ENCODE results near the gene CACNA2D1. TPM values are rescaled to one million over a fixed set of nuclear protein-coding genes. Genes with fewer than 3 reads are reported as not detected.

CACNA2D1 gene
- total RNA-seq, 1 donor from 2014 or later, result 20.7 TPM

DNA sequence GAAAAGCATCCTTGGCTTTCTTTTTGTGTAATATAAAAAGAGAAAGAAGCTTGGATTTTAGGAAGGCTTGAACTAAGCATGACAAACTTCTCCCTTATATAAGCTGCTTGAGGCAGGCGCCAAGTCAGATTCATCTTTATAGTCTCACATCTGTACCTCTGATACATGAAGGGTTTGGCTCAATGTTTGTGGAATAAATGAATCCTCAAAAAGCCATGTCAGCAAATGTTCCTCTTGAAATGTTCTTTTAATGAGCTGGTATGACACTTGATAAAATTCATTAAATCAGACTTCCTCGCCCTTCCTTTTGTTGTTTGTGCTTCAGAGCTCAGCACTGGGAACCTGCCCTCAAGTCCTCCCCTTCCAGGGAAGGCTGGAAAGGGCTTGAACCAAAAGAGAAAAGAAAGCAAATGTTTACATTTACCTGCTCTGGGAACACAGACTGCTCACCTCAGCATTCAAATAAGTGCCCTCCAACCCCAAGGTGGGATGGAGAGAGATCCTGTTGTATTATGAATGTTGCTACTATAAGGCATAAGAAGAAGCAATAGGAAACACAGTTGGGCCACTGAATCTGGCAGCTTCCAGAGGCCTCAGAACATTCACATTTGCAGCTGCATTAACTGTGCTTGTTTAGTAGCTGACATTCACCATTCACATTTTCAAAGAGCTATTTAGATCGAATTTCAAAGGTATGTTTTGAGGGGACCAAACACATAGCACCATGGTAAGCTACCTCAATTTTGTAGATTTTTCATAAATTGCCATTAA lies 212.6 kb downstream of the CACNA2D1 start:
- H3K27ac Mint-ChIP-seq (ENCODE audit: unreplicated experiment), result no peak overlapping the region
- no peaks in the 10 kb centered on the region for H3K4me1 Mint-ChIP-seq (ENCODE audit: unreplicated experiment)
- no peak for DNase-seq (ENCODE audit: low spot score)
- H3K4me3 Mint-ChIP-seq (ENCODE audit: unreplicated experiment), result no peak overlapping the region
- no peaks in the 10 kb centered on the region for H3K27me3 Mint-ChIP-seq (ENCODE audit: unreplicated experiment)
- no peaks in the 10 kb centered on the region for H3K36me3 Mint-ChIP-seq (ENCODE audit: low read depth, unreplicated experiment)
- no peaks in the 10 kb centered on the region for H3K9me3 Mint-ChIP-seq (ENCODE audit: unreplicated experiment)
- TF ChIP-seq CTCF (IDR thresholded peaks at IDR 0.05; ENCODE audit: unreplicated experiment), result no peak

GRCh38 chr7:82229164-82229563 lies 214.4 kb downstream of the CACNA2D1 start:
- H3K4me3 Mint-ChIP-seq (ENCODE audit: unreplicated experiment), result no peak overlapping the region
- no peak overlapping the region for H3K27ac Mint-ChIP-seq (ENCODE audit: unreplicated experiment)
- H3K36me3 Mint-ChIP-seq (ENCODE audit: low read depth, unreplicated experiment), result no peaks in the 10 kb centered on the region
- no peaks in the 10 kb centered on the region for H3K9me3 Mint-ChIP-seq (ENCODE audit: unreplicated experiment)
- no peak for TF ChIP-seq CTCF (IDR thresholded peaks at IDR 0.05; ENCODE audit: unreplicated experiment)
- DNase-seq (ENCODE audit: low spot score), result no peak
- H3K4me1 Mint-ChIP-seq (ENCODE audit: unreplicated experiment), result no peaks in the 10 kb centered on the region
- no peaks in the 10 kb centered on the region for H3K27me3 Mint-ChIP-seq (ENCODE audit: unreplicated experiment)

DNA sequence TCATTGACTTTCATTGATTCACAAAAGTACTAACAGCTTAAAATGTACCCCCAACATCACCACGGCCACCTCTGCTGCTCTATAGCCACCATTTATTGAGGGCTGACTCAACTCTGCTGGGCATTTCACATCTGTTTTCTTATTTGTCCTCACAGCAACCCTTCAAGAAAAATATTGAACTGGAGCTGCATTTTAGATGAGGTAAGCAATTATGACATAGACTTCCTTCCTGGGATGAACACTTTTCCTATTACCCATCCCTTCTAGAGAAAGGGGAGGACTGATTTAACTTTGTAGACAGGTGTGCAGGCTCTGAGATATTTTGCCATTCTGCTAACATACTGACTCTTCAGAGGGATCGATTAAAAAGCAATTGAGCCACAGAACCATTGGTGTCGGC lies 217.4 kb downstream of the CACNA2D1 start:
- H3K4me3 Mint-ChIP-seq (ENCODE audit: unreplicated experiment), result no peak overlapping the region
- H3K4me1 Mint-ChIP-seq (ENCODE audit: unreplicated experiment), result no peaks in the 10 kb centered on the region
- H3K27ac Mint-ChIP-seq (ENCODE audit: unreplicated experiment), result no peak overlapping the region
- H3K9me3 Mint-ChIP-seq (ENCODE audit: unreplicated experiment), result no peaks in the 10 kb centered on the region
- no peak for TF ChIP-seq CTCF (IDR thresholded peaks at IDR 0.05; ENCODE audit: unreplicated experiment)
- no peak for DNase-seq (ENCODE audit: low spot score)
- no peaks in the 10 kb centered on the region for H3K36me3 Mint-ChIP-seq (ENCODE audit: low read depth, unreplicated experiment)
- H3K27me3 Mint-ChIP-seq (ENCODE audit: unreplicated experiment), result no peaks in the 10 kb centered on the region

- H3K27ac Mint-ChIP-seq (ENCODE audit: unreplicated experiment), result no peak overlapping the region
- H3K9me3 Mint-ChIP-seq (ENCODE audit: unreplicated experiment), result no peaks in the 10 kb centered on the region
- no peaks in the 10 kb centered on the region for H3K36me3 Mint-ChIP-seq (ENCODE audit: low read depth, unreplicated experiment)
- no peak for DNase-seq (ENCODE audit: low spot score)
- TF ChIP-seq CTCF (IDR thresholded peaks at IDR 0.05; ENCODE audit: unreplicated experiment), result no peak
- no peaks in the 10 kb centered on the region for H3K4me1 Mint-ChIP-seq (ENCODE audit: unreplicated experiment)
- no peak overlapping the region for H3K4me3 Mint-ChIP-seq (ENCODE audit: unreplicated experiment)
- H3K27me3 Mint-ChIP-seq (ENCODE audit: unreplicated experiment), result no peaks in the 10 kb centered on the region
Measured at GRCh38 chr7:82224529-82224928, 219.0 kb downstream of the CACNA2D1 start.

- H3K27me3 Mint-ChIP-seq (ENCODE audit: unreplicated experiment), result no peaks in the 10 kb centered on the region
- no peak for DNase-seq (ENCODE audit: low spot score)
- no peak overlapping the region for H3K4me3 Mint-ChIP-seq (ENCODE audit: unreplicated experiment)
- no peaks in the 10 kb centered on the region for H3K36me3 Mint-ChIP-seq (ENCODE audit: low read depth, unreplicated experiment)
- H3K4me1 Mint-ChIP-seq (ENCODE audit: unreplicated experiment), result no peaks in the 10 kb centered on the region
- no peak overlapping the region for H3K27ac Mint-ChIP-seq (ENCODE audit: unreplicated experiment)
- TF ChIP-seq CTCF (IDR thresholded peaks at IDR 0.05; ENCODE audit: unreplicated experiment), result no peak
- no peaks in the 10 kb centered on the region for H3K9me3 Mint-ChIP-seq (ENCODE audit: unreplicated experiment)
Measured at GRCh38 chr7:82223580-82223979, 220.0 kb downstream of the CACNA2D1 start.

Measured in endothelial cell (in vitro differentiated cells).